Measurements from ENCODE around the gene CACNA2D3. TPM values are rescaled to one million over a fixed set of nuclear protein-coding genes. Genes with fewer than 3 reads are reported as not detected.

Gene CACNA2D3
- total RNA-seq, 2 donors from 2014 or later = 1.1 to 5.9 TPM

GRCh38 chr3:54756330-54756731 is 634.0 kb downstream of the CACNA2D3 start:
- Histone ChIP-seq H3K9me3 (no peaks in the 10 kb centered on the region), H3K27ac (no peak overlapping the region), H3K36me3 (no peaks in the 10 kb centered on the region), H3K27me3 (replicated peaks; ENCODE audit: insufficient read depth) (no peaks in the 10 kb centered on the region), H3K4me1 (replicated peaks) (no peaks in the 10 kb centered on the region), H3K4me3 (no peak overlapping the region)
- 84% methylated on average over 7 of the region's 7 CpGs for WGBS
- TF ChIP-seq POLR2AphosphoS5 (IDR thresholded peaks at IDR 0.05) (no peak), CTCF (IDR thresholded peaks at IDR 0.05) (no peak), POLR2A (IDR thresholded peaks at IDR 0.05) (no peak)
- intact Hi-C loops (cut with DNase I) = no loop called here
- DNase-seq (ENCODE audit: low spot score) = no peak

DNA sequence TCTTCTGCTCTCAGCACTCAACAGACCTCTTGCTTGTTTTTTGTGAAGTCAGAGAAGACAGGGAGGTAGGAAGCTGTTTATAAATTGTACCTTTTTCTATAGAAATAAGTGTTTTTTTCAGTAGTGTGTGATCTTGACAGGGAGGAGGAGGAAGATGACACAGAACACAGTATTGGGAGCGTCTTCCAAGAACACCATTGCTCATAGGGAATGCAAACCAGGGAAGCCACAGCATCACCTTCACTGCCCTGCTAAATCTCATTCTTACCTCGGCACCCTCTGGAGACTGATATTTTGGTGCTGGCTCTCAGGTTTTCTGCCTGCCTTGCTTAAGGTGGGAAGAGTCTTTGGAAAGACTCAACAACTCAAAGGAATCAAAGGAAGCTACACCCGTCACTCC is 636.1 kb downstream of the CACNA2D3 start:
- 91% methylated on average over 3 of the region's 3 CpGs for WGBS

DNA sequence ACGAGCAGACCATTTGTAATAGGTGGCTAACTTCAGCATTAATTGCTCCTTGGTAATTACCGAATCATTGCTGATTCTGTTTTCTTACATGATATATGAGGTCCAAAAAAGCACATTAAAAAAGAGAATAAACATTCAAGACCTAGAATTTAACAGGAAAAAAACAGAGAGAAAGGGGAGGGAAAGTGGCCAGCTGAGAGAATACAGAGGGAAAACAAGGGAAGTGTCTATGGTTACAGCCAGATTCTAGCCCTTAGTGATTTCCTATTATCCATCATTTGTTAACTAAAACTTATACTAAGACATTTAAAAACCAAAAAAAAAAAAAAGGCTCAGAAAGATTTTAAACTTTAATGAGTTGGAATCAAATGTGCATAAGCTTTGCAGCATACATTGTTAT is 636.8 kb downstream of the CACNA2D3 start:
- H3K36me3 ChIP-seq = no peaks in the 10 kb centered on the region
- 73% methylated on average over 2 of the region's 2 CpGs for WGBS
- intact Hi-C loops (cut with DNase I) = no loop called here

More for the DNA sequence above, 636.1 kb downstream of the CACNA2D3 start:
- no peak overlapping the region for H3K27ac ChIP-seq
- H3K9me3 ChIP-seq = no peaks in the 10 kb centered on the region
- no peak overlapping the region for H3K4me3 ChIP-seq
- intact Hi-C loops (cut with DNase I) = no loop called here
- no peak for DNase-seq (ENCODE audit: low spot score)
- no peaks in the 10 kb centered on the region for H3K36me3 ChIP-seq
- no peaks in the 10 kb centered on the region for H3K27me3 ChIP-seq (replicated peaks; ENCODE audit: insufficient read depth)
- TF ChIP-seq POLR2A (IDR thresholded peaks at IDR 0.05) = no peak
- no peak for TF ChIP-seq POLR2AphosphoS5 (IDR thresholded peaks at IDR 0.05)
- TF ChIP-seq CTCF (IDR thresholded peaks at IDR 0.05) = no peak
- no peaks in the 10 kb centered on the region for H3K4me1 ChIP-seq (replicated peaks)

DNA sequence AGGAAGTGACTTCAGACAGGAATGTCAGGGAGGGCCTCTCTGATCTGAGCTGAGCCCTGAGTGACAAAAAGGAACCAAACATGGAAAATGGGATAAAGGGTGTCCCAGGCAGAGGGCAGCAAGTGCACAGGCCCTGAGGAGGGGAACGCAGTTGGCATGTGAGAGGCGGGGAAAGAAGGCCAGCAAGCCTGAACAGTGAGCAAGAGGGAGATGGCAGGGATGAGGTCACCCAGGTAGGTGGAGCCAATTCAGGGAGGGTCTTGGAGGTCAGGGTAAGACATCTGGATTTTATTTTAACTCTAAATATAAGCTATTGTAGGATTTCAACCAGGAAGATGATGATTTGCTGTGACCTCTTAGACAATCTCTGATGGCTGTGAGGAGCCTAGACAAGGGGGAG is 637.8 kb downstream of the CACNA2D3 start:
- H3K27me3 ChIP-seq (replicated peaks; ENCODE audit: insufficient read depth) = no peaks in the 10 kb centered on the region
- H3K4me3 ChIP-seq = no peak overlapping the region
- no peak for DNase-seq (ENCODE audit: low spot score)
- no peaks in the 10 kb centered on the region for H3K36me3 ChIP-seq
- H3K9me3 ChIP-seq = no peaks in the 10 kb centered on the region
- no peaks in the 10 kb centered on the region for H3K4me1 ChIP-seq (replicated peaks)
- intact Hi-C loops (cut with DNase I) = no loop called here
- no peak for TF ChIP-seq CTCF (IDR thresholded peaks at IDR 0.05)
- TF ChIP-seq POLR2A (IDR thresholded peaks at IDR 0.05) = no peak
- TF ChIP-seq POLR2AphosphoS5 (IDR thresholded peaks at IDR 0.05) = no peak
- 94% methylated on average over 2 of the region's 2 CpGs for WGBS
- H3K27ac ChIP-seq = no peak overlapping the region

More for the DNA sequence above, 636.8 kb downstream of the CACNA2D3 start:
- no peaks in the 10 kb centered on the region for H3K27me3 ChIP-seq (replicated peaks; ENCODE audit: insufficient read depth)
- H3K27ac ChIP-seq = no peak overlapping the region
- no peak for DNase-seq (ENCODE audit: low spot score)
- H3K4me1 ChIP-seq (replicated peaks) = no peaks in the 10 kb centered on the region
- no peak for TF ChIP-seq CTCF (IDR thresholded peaks at IDR 0.05)
- no peaks in the 10 kb centered on the region for H3K9me3 ChIP-seq
- no peak overlapping the region for H3K4me3 ChIP-seq

- 71% methylated on average over 1 of the region's 1 CpG for WGBS
- no peaks in the 10 kb centered on the region for H3K4me1 ChIP-seq (replicated peaks)
- H3K36me3 ChIP-seq = no peaks in the 10 kb centered on the region
- H3K4me3 ChIP-seq = no peak overlapping the region
- no peak for DNase-seq (ENCODE audit: low spot score)
- intact Hi-C loops (cut with DNase I) = no loop called here
- no peaks in the 10 kb centered on the region for H3K27me3 ChIP-seq (replicated peaks; ENCODE audit: insufficient read depth)
- no peak overlapping the region for H3K27ac ChIP-seq
- TF ChIP-seq POLR2AphosphoS5 (IDR thresholded peaks at IDR 0.05) = no peak
- no peak for TF ChIP-seq POLR2A (IDR thresholded peaks at IDR 0.05)
- TF ChIP-seq CTCF (IDR thresholded peaks at IDR 0.05) = no peak
- no peaks in the 10 kb centered on the region for H3K9me3 ChIP-seq
Measured at GRCh38 chr3:54761637-54762036, 639.3 kb downstream of the CACNA2D3 start.
